GM19043 (cell line): ENCODE measurements around the gene SH3BP4.

Experiments
- ATAC-seq: cut with Tn5 transposase; IDR thresholded peaks from one replicate; pipeline ENCODE4 v1.9.1; 2021; ENCODE audit warnings: low read depth; ENCODE audit not compliant: unreplicated experiment

The SH3BP4 gene, protein sequence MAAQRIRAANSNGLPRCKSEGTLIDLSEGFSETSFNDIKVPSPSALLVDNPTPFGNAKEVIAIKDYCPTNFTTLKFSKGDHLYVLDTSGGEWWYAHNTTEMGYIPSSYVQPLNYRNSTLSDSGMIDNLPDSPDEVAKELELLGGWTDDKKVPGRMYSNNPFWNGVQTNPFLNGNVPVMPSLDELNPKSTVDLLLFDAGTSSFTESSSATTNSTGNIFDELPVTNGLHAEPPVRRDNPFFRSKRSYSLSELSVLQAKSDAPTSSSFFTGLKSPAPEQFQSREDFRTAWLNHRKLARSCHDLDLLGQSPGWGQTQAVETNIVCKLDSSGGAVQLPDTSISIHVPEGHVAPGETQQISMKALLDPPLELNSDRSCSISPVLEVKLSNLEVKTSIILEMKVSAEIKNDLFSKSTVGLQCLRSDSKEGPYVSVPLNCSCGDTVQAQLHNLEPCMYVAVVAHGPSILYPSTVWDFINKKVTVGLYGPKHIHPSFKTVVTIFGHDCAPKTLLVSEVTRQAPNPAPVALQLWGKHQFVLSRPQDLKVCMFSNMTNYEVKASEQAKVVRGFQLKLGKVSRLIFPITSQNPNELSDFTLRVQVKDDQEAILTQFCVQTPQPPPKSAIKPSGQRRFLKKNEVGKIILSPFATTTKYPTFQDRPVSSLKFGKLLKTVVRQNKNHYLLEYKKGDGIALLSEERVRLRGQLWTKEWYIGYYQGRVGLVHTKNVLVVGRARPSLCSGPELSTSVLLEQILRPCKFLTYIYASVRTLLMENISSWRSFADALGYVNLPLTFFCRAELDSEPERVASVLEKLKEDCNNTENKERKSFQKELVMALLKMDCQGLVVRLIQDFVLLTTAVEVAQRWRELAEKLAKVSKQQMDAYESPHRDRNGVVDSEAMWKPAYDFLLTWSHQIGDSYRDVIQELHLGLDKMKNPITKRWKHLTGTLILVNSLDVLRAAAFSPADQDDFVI

DNA sequence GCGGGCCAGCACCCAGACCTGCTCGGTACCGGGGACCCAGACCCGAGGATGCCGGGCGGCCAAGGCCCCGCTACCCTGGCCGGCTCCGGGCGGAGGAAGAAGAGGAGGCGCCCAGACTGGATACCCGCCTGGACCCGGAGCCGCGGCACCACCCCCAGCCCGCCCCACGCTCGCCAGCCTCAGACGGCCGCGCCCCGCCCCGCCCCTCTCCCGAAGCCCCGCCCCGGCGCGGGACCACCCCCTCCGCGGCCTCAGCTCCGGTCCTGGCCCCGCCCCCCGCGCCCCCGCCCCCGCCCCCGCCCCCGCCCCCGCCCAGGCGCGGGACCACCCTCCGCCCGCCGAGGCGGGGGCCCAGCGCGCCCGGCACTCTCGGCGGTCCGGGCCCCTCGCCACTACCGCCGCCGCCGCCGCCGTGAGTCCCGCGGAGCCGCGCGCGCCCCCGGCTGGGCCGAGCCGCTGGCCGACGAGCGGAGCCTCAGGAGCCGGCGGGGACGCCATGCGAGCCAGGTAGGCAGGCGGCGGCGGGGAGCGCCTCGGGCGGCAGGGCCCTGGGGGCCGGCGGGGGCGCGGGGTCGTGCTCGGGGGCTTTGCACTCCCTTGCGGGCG, at the start of gene SH3BP4:
Gene SH3BP4, plus strand, starts transcription at position 354 of the 606 bp plus-strand sequence. CDS start 82,986 bp downstream, outside the sequence.
- no peak for ATAC-seq

DNA sequence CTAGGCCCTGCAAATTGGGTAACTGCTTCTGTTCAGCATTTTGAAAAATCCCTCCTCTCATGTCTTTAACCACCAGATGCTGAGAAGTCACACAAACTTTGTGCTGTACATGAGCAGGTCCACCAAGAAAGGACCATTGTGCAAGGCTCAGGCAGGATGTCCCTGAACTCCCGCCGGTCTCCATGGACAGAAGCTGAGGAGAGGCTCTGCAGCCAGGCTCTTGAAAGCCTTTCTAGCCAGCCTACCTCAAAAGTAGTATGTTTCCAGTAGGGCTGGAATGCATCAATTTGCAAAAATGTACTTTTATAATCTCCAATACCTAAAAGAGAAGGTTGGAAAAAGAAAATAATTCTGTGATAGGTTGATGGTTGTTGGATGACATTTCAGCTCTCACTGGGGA, 47.0 kb upstream of the SH3BP4 start:
- ATAC-seq, result no peak

DNA sequence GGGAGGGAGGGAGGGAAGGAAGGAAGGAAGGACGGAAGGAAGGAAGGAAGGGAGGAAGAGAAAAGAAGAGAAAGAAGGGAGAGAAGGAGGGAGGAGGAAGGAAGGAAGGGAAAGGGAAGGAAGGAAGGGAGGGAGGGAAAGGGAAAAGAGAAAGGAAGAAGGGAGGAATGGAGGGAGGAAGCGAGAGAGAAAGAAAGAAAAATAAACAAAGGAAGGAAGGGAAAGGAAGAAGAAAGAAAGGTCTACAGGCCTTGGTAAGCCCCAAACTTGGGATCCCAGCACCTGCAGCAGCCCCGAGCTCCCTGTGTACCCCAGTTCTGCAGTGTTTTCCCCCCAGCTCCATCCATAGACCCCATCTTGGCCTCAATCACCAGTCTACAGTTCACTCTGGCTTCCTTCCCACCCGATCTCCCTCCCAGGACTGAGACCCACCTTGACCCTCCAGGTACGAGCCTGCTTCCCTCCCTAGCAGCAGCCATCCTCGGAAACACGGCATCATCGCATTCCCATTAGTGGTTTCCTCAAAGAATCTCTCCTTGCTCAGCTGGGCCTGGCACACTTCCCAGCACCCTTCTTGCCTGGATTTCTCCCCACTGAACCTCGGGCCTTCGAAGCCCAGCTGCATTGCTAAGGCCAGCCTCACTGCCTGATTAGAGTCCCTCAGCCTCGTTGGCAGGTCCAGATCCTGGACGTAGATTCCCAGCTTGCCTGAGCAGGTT, 46.1 kb upstream of the SH3BP4 start:
- ATAC-seq, result no peak

DNA sequence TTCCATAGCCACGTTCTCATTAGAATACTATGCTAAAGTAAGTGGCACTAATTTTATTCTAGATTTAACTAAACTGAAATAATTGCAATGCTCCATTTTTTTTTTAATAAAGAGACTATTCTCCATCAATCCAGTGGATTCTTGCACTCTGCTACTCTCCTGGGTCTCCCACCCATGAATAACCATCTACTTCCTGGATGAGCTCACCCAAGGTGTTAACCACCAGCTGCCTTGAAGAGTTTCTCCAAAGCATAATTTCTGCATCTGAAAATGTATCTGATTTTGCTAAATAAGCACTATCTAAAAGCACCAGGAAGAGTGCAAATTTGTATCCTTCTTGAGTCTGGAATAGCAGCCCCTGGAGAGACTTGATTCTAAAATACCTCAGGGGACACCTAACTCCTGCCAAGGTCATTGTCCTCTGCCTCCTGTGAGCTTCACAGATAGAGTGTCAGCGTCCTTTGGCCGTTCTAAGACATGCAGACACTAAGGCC, 41.6 kb upstream of the SH3BP4 start:
- ATAC-seq, result no peak

DNA sequence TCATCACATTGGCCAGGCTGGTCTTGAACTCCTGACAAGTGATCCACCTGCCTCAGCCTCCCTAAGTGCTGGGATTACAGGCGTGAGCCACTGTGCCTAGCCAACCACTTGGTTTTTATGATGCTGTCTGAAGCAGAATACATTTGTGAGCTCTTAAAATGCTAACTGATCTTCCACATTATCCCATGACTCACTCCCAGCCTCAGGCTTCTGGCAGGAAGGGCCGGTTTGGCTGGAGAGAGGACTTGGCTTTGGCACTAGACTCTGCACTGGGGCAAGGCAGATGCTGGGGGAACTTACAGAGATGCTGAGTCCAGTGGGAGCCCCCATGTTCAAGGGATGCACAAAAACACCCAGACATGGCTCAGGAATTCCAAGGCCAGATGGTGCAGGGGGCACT, 40.5 kb upstream of the SH3BP4 start:
- ATAC-seq, result no peak

DNA sequence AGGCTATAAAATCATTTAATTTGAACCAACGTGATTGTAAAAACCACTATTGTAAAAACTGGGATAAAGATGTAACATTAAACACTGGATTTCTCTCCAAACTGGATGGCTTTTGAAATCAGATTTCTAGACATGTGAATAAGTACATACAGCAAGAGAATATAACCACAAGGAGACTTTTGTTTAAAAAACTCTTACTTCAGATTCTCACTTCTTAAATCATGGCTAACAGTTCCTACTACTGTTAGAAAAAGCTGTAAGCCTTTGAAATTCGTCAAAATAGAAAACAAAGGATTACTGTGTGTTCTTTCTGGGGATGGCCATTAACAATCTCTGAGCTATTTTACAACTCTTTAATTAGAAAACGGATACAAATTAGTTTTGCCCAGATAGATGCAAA, 39.4 kb upstream of the SH3BP4 start:
- no peak for ATAC-seq

DNA sequence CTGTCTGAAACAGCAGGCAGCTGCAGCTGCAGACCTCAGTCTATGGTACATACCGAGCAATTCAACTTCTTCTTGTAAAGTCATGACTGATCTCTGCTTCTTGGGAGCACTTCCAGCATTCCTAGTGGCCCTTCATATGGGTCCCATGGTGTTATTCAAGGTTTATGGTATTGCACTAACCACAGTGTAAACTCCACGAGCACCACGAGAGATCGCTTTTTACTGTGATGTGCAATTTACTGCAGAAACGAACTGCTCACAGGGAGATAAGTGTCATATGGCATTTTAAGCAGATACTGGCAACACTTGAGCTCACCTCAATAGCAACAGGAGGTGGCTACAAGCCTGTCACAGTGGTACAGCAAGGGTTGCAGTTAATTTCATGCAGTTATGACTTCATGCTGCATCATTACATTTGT, 38.6 kb upstream of the SH3BP4 start:
- no peak for ATAC-seq

DNA sequence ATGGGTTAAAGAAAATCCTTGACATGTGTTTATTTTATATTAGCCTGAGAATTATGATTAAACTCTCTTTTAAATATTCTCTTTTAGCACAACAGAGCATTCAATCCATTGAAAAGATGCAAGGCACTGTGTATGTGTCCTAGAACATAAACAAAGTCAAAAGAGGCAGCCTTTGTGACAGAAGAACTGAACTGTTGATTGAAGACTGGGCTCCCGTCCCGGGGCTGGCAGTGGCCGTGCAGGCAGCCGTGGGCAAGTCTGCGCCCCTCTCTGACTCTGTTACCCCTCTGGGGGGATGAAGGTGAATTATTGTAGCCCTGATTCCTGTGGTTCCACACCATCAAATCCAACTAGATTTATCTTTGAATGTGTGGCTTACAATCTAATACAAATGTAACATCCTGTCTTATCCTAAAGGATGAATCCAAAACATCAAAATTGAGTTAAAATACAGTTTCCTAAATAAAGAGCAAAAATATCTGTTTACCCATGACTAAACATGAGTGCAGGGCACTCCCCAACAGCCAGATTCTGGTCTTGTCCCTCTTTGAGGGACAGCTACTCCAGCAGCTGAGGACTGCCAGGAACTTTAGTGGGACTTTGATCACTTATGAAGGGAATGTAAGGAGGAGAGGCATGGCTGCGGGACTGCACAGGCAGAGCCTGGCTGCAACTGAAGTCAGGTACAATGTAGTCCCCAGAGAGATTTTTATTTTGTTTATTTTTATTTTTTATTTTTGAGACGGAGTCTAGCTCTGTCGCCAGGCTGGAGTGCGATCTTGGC, 37.3 kb upstream of the SH3BP4 start:
- no peak for ATAC-seq

DNA sequence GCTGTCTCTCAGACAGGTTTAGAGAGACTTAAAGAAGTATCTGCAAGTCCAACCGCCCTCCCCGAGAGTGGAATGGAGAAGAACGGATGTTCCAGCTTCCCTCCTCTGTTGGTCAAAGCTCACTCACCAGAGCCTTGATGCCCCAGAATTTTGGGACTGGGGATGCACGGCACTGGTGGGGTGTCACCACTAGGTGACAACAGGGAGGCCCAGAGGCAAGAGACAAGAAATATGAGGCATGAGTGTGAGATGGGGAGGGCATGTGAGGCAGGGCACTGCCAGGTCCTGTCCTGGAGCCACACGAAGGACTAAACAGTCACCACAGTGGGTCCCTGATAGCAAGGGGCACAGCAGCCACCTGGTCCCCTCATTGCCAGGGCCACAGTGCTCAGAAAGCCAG, 35.1 kb upstream of the SH3BP4 start:
- no peak for ATAC-seq

DNA sequence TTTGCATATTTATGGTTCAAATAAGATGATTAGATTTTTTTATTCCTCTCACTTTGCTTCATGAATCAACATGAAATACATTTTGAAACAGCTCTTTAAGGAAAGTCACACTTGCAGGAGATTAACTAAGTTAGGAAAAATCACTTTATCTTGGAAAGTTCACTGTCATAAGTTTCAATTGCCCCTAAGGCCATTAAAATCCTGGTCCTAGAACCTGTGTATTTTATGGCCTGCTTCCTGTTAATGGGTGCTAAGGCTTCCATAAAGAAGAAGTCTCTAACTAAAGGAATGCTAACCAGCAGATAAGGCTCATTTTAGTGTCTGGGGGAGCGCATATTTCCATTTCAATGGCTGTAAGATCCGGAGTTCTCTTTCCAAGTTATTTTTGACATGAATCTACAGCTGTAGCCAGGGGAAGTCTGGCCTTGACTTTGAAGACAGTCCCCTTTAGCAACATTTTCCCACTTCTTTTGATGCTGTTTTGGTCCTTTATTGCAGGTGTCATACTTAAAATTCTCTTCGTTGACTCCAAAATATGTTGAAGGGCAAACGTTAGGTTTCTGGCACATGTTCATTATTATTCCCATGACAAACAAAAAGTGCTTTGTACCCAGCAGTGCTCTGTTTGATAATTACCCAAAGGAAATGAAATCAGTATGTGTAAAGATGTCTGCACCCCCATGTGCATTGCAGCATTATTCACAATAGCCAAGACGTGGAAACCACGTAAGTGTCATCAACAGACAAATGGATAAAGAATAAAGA, 34.4 kb upstream of the SH3BP4 start:
- ATAC-seq, result no peak

DNA sequence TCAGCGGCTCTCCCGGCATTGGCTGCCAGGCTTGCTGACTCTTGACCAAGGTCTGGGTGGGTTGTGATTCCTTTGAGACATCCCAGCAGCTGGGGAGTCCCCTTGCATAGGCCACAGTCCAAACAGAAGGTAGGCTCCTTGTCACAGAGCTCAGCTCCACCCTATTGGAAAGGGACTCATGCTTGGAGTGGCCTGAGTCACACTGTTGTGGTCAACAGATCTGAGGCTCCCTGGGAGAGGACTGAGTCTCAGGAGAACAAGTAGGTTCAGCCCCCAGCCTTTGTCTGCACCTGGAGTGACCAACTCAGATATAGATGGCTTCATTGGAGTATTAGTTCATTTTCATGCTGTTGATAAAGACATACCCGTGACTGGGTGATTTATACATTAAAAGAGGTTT, 32.1 kb upstream of the SH3BP4 start:
- ATAC-seq, result no peak

DNA sequence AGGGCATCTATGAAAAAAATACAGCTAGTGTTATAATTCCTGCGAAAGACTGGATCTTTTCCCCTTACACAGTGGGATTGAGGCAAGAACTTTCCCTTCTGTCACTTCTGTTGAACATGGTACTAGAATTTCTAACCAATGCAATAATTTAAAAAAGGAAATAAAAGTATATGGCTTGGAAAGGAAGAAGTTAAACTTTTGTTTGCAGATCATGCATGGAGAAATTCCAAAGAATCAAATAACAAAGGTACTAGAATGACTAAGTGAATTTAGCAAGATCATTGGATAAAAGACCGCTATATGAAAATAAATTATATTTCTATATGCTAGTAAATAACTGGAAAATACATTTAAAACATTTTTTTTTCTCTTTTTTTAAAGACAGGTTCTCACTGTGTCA, 31.0 kb upstream of the SH3BP4 start:
- ATAC-seq, result no peak

DNA sequence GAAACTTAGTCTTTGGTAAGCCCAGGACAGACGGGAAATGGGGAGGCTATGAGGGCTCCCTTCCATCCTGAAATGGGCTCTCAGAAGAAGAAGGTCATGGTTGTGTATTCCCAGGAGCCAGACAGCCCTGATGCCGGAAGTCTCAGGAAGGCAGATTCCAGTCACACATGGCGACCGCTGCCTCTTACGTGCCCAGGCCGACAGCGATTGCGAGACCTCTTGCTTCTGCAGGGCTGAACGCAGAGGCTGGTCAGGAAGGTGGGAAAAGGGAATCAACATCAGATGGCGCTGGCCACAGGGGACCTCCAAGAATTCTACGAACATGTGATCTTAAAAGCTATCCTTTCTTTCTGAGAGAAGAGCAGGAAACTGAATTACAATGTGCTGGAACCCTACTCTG, 22.8 kb upstream of the SH3BP4 start:
- ATAC-seq, result no peak

DNA sequence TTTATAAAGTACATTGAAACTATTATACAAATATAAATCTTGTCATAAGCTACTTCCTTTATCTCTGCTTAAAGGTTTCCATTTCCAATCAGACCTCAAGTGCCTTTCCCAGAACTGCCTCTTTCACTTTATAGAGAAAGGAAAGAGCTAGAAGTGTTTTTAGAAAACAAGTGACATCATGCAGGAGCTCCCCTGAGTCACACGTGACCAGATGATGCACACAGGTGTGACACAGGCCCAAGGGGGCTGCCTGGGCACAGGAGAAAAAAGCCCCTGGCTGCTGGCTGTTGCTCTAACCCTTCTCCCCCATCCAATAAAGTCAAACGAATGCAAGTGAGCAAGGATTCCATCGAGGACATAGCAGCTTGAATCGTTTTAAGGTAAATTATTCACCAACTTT, 21.4 kb upstream of the SH3BP4 start:
- no peak for ATAC-seq

DNA sequence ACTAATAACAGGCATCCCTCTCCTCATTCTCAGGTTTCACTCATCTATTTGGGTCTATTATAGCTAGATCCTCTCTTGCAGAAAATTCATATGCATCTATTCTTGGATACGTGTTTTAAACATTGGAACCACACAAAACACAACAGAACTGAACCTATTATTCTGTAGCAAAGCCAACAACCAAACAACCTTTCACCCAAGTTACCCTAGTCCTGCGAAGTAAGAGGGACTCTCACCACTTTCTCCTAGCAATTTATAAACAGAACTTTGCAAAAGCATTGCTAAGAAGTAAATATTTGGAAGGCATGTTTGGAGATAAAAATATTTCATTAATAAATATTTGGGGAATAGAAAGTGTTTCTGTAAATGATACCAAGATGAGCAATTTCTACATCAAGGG, 20.4 kb upstream of the SH3BP4 start:
- no peak for ATAC-seq

DNA sequence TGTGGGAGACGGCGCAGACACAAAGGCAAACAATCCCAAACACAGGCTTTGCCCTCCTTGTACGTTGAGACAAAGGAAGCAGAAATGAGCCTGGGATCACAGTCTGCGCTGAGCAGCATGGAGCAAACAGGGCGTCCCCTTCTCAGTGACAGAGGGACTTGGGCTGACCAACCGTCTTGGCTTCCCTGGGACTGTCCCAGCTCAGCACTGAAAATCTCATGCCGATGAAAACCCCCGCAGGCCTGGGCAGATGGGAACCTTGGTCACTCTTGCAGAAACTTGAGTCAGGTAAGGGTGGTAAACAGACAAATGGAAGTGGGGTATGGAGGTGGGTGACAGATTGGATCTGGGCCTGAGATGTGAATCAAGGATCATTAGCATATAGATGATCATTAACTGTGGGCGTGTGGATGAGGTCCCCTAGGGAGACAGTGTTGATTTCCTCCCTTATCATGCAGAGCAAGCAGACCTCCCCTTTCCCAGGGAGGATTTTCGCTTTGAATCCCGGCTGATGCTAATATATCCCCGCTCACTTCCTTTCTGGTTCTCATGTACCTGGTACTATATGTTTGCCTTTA, 19.1 kb upstream of the SH3BP4 start:
- no peak for ATAC-seq

DNA sequence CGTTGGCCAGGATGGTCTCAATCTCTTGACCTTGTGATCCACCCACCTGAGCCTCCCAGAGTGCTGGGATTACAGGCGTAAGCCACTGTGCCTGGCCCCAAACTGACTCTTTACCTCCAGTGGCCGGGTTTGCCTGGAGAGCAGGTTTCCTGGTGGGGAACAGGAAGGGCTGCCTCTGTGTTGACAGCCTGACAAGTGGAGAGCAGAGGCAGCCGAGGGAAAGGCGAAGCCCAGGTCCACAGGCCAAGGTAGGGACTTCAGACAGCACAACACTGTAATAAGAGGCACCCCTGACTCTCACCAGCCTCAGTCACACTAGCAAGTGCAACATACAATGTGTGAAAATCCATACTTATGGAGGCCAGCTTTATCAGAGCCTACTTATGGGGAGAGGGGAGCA, 16.5 kb upstream of the SH3BP4 start:
- no peak for ATAC-seq

DNA sequence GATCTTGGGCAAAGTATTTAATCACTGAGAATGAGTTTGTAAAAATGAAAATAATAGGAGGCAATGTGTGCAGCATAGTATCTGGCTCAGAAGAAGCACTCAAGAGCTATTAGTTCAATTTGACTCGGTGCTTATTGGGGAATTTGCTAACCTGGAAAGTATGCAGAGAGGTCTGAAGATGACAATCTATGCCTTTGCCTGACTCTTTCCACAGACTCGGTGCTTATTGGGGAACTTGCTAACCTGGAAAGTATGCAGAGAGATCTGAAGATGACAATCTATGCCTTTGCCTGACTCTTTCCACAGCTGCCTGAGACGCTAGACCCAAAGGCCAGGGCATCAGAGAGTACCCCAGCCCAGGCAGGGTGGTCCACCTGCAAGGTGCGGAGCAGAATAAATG, 12.2 kb upstream of the SH3BP4 start:
- no peak for ATAC-seq

DNA sequence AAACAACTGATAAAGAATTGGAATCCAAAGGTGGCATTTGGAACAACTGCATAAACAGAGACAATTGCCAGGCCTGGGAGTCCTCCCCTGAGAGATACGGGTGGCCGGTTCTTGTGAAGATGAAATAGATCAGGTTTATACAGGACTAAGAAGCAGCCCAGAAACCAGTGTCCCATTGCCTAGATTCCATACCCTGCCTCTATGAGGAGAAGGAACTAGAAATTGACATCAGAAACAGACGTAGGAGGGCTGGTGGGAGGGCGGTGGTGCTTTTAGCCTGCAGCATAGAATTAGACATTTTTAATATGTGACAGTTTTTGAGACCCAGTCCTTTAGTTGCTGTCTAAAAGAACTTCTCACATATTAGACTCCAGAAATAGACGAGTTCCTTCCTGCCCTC, 11.8 kb upstream of the SH3BP4 start:
- ATAC-seq, result no peak
